Hepatic stellate cell (primary cell): ENCODE measurements around the gene SFTPA1.
"Not testable (repeated sequence)": the region's sequence is repeated elsewhere in the genome, so short reads cannot be mapped to it uniquely, and the experiment has no call there.

Experiments used
- DNase-seq: peaks from one replicate; pipeline ENCODE4 v3.0.0; 2011; ENCODE audit warnings: low spot score

SFTPA1 gene

DNA sequence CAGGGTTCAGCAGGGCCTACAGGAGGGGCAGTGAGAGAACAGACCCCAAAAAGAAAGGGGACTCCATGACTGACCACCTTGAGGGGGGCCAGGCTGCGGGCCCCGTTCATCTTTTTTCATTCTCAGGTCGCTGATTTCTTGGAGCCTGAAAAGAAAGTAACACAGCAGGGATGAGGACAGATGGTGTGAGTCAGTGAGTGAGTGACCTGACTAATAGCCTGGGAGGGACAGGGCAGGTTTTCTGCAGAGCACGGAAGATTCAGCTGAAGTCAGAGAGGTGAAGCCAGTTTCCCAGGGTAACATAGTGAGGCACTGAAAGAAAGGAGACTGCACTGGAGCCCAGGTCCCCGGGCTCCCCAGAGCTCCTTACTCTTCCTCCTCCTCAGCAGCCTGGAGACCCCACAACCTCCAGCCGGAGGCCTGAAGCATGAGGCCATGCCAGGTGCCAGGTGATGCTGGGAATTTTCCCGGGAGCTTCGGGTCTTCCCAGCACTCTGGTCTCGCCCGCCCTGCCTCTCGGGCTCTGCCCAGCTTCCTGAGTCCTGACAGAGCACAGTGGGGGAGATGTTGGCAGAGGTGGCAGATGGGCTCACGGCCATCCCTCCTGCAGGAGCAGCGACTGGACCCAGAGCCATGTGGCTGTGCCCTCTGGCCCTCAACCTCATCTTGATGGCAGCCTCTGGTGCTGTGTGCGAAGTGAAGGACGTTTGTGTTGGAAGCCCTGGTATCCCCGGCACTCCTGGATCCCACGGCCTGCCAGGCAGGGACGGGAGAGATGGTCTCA lies 646 bp downstream of the SFTPA1 start:
- peak; percentile 12 for DNase-seq

DNA sequence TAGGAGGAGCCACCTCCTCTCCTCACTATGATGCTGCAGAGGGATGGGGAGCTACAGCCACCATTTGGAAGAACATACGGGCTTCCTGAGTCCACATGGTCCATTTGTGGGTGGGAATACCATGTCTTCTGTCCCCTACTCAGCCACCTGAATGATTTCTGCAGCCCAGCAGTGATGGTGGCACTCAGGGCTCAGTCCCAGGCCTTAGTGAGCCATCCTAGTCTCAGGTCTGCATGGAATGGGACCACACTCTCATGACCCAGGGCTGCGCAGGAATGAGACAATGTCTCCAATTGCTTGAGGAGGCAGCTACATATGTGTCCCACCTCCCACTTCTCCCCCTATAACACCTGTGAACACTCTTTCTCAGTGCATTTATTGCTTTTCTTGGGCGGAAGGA lies 4.8 kb downstream of the SFTPA1 start:
- DNase-seq = no peak

DNA sequence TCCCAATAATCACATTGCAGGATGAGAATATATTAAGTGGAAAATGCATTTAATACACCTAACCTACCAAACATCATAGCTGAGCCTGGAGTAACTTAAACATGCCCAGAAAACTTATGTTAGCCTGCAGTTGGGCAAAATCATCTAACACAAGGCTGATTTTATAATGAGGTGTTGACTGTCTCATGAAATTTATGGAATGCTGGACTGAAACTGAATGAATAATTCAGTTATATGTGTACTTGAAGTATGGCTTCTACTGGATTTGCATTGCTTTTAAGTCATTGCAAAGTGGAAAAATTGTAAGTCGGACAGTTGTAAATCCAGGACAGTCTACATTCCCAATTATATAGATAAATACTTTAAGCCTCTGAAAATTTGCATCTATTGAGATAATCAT lies 5.4 kb downstream of the SFTPA1 start:
- no peak for DNase-seq

DNA sequence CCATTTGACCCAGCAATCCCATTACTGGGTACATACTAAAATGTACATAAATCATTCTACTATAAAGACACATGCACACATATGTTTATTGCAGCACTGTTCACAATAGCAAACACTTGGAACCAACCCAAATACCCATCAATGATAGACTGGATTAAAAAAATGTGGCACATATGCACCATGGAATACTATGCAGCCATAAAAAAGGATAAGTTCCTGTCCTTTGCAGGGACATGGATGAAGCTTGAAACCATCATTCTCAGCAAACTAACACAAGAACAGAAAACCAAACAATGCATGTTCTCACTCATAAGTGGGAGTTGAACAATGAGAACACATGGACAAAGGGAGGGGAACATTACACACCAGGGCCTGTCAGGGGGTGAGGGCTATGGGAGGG lies 12.9 kb downstream of the SFTPA1 start:
- DNase-seq = not testable (repeated sequence)

DNA sequence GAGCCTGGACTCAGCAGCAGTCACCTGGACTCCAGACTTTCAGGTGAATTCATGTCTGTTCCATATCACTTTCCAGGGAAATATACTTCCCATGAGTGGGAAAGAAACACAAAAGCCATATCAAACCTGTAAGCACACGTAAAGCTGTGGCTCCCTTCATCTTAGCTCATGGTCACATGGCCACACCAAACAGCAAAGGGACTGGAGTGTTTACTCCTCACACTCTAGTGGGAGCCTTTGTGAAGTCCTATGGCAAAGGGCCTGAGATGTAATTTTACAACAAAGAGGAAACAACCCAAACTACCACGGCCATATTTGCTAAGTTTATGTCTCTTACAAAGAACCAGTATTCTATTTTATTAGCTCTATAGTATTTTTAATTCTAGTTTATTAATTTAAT lies 16.3 kb downstream of the SFTPA1 start:
- no peak for DNase-seq

DNA sequence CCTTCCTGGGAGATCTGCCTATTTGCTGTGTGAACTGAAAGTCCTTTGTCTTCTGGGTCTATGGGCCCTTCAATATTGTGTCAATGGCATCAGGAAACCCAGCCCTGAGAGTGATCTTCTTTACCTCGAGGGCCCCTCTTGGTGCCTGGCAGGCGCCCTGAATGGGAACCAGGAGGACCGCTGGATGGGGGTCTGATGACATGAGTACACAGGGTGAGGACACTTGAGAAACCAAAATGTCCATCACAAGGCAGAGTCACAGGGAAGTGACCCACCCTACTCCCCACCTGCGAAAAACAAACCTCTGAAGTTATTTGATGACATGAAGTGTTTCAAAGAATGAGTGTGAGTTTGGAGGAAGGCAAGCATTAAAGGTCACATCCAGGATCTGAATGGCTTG lies 17.3 kb downstream of the SFTPA1 start:
- DNase-seq = no peak

DNA sequence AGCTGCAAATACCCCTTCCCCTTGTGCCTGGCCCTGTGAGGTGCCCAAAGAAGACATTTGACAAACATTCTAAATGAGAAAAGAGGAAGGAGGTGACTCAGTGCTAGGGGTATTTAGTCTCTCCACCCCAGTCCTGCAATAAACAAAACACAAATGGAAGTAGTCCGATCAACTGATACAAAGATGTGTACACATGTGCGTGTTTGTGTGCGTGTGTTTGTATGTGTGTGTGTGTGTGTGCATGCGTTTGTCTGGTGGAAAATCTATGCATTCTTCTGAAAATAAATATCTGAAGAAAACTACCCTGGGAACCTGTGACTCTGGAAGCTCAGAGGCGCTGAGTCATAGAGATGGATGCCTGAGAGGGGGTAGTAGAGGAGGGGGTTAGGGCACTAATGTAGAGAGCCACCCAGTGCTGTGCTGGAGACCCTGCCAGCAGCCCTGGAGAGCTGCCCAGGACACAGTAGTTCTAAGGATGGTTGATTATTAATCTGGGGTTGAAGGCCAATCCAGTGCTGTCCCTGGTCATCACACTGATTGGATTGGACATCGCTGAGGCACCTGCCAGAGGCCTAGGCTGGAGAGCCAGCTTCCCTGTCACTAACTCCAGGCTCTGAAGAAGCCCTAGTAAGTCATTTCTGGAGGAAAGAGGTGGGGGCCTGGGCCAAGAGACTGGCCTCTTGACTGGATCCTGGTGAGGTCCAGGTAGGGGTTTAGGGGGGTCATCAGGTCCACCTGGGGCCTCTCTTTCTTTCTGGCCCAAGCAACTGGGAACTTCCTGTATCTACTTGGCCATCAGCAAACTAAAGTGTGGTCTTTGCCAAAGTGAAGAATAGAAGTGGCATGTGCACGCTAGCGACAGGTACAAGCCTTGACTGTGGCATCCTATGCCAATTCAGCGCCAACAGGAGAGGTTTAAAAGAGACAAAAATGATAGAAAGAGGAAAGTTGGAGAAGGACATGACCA lies 18.5 kb downstream of the SFTPA1 start:
- no peak for DNase-seq

DNA sequence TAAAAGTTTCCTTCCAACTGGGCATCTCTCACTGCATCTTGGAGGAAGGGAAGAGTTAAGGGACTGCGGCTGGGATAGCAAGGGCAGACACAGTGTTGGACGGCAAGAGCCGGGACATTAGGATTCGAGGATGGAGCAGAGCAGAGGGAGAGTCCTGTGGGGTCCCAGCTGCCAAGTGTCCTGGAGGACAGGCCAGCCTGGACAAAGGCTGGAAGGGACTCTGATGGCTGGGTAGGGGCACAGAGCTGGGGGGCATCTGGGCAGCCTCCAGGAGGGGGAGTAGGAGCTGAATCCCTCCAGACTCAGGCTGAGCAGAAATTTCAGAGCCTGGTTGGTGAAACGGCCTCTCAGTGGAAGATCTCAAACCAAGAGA lies 19.2 kb downstream of the SFTPA1 start:
- DNase-seq = no peak

DNA sequence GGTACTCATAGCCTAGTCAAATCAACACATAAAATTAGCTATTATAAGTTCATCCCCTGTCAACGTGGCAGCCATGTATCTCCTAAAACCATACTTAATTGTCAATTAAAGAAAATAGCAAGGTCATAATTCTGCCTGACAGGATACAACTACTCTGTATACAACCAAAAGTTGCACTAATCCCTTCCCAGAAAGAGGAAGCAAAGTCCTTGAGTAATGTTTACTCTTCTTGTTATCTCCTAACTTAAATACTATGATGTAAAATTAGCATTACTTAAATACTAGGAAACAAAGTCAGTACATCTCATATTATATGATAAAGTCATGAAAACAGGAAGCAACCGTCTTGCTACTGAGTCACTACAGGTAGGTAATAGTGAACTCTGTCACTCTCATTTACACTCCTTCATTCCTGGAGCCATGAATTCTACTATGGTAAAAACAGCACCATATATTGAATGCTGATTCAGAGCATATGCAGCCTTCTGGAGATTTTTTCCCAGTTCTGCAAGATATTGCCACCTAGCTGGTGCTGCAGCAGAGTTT lies 26.0 kb downstream of the SFTPA1 start:
- DNase-seq = not testable (repeated sequence)

DNA sequence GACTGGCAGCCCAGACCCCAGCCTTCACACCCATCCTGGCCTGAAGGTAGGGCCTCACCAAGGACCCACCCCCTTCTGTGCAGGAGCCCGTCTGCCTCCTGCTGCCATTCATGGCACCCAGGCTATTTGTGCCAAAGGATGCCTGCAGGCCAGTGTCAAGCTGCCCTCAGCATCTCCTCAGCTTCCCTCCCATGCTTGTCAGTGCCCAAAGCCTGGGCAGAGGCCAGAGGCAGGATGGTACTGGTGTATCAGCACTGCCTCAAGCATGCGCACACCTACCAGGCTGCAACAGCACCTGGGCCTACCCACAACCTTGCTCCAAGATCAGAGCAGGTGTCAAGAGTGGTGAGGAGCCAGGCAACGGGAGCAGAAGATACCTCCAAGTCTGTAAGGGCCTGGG lies 27.6 kb downstream of the SFTPA1 start:
- no peak for DNase-seq

DNA sequence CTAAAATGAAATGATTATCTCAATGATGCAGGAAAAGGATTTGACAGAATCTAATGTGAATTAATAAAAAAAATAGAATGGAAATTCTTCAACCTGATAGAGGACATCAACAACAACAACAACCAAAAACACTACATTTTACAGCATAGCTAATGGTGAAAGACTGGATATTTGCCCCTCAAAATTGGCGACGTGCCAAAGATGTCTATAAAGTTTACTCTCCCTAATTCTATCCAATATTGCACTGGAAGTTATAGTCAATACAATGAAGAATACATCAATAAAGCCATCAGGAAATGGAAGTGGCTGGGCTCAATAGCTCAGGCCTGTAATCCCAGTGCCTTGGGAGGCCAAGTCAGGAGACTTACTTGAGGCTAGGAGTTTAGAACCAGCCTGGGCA lies 42.0 kb downstream of the SFTPA1 start:
- DNase-seq = not testable (repeated sequence)

DNA sequence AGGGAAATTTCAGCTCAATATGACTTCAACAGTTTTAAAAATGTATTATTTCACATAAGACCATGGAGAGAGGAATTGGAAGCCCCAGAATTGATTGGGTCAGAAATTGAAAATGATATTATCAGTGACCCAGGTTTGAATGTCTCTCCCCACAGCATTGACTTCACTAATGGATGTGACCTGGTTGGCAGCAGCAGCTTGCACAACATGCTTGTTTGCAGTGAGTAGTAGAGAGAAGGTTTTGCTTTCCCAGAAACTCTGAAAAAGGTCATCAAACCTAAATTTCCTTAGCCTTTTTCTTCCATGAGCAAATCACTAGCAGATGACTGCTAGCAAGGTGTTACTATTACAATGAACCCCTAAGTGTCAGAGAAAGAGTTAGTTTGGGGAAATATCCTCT lies 52.5 kb downstream of the SFTPA1 start:
- DNase-seq = not testable (repeated sequence)

DNA sequence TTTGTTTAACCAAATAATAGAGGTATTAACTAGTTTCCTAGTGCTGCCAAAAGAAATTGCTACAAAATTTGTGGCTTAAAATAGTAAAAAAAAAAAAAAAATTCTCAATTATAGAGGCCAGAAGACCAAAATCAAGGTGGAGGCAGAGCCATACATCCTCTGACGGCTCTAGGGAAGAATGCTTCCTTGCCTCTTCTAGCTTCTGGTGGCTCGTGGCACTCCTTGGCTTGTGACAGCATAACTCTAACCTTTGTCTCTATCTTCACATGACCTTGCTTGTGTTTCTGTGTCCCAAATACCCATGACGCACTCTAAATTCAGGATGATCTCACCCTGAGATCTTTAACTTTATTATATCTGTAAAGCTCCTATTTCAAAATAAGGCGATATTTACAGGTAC lies 53.9 kb downstream of the SFTPA1 start:
- not testable (repeated sequence) for DNase-seq
